Chondrocyte (in vitro differentiated cells): ENCODE measurements around the gene HBP1. TPM values are rescaled to one million over a fixed set of nuclear protein-coding genes. Genes with fewer than 3 reads are reported as not detected.
"Not testable (repeated sequence)": the region's sequence is repeated elsewhere in the genome, so short reads cannot be mapped to it uniquely, and the experiment has no call there.

Experiments used
- DNase-seq: peaks from one replicate; pipeline ENCODE4 v3.0.0; 2021; ENCODE audit warnings: mixed read lengths, low spot score
- H3K27ac Mint-ChIP-seq: one replicate; pipeline ENCODE4 v1.8.0; 2021; ENCODE audit warnings: mild to moderate bottlenecking, moderate library complexity, mixed read lengths; ENCODE audit not compliant: unreplicated experiment
- H3K27me3 Mint-ChIP-seq: 2 replicates; pipeline ENCODE4 v1.8.0; 2021; ENCODE audit warnings: low read depth, mixed read lengths
- H3K36me3 Mint-ChIP-seq: 2 replicates; pipeline ENCODE4 v1.8.0; 2021; ENCODE audit warnings: low read depth, mixed read lengths
- H3K4me1 Mint-ChIP-seq: 2 replicates; pipeline ENCODE4 v1.8.0; 2021; ENCODE audit warnings: low read depth, mild to moderate bottlenecking, mixed read lengths
- H3K4me3 Mint-ChIP-seq: one replicate; pipeline ENCODE4 v1.8.0; 2021; ENCODE audit warnings: mild to moderate bottlenecking, moderate library complexity, mixed read lengths; ENCODE audit not compliant: unreplicated experiment
- H3K9me3 Mint-ChIP-seq: 2 replicates; pipeline ENCODE4 v1.8.0; 2021; ENCODE audit warnings: low read depth, mixed read lengths
- CTCF ChIP-seq: fragments of 200-600 bp; sonication (generic); IDR thresholded peaks from 2 replicates; pipeline ENCODE4 v1.5.0; 2021; ENCODE audit warnings: antibody characterized with exemption, mild to moderate bottlenecking, moderate library complexity
- total RNA-seq: library from RNA; stranded (reverse); gene quantifications from 3 replicates; pipeline ENCODE4 v1.2.1, GENCODE V29; 2021

HBP1 gene
- total RNA-seq, 1 donor from 2014 or later: 51.7 TPM

GRCh38 chr7:107234436-107234835 lies 65.6 kb downstream of the HBP1 start:
- Mint-ChIP-seq H3K4me3 (no peak overlapping the region), H3K4me1 (peaks cover 19% of the 10 kb centered on the region), H3K27ac (no peak overlapping the region), H3K27me3 (no peaks in the 10 kb centered on the region), H3K9me3 (no peaks in the 10 kb centered on the region), H3K36me3 (peaks cover 2% of the 10 kb centered on the region)
- no peak for DNase-seq
- TF ChIP-seq CTCF: no peak

- DNase-seq: no peak
- no peak for TF ChIP-seq CTCF
- Mint-ChIP-seq H3K27me3 (no peaks in the 10 kb centered on the region), H3K36me3 (peaks cover 5% of the 10 kb centered on the region), H3K4me1 (peaks cover 12% of the 10 kb centered on the region), H3K4me3 (no peak overlapping the region), H3K27ac (no peak overlapping the region), H3K9me3 (no peaks in the 10 kb centered on the region)
Observed at GRCh38 chr7:107236862-107237261, 68.1 kb downstream of the HBP1 start.

GRCh38 chr7:107237451-107237850 lies 68.6 kb downstream of the HBP1 start:
- no peak for DNase-seq
- Mint-ChIP-seq H3K4me3 (no peak overlapping the region), H3K27ac (no peak overlapping the region), H3K27me3 (no peaks in the 10 kb centered on the region), H3K9me3 (no peaks in the 10 kb centered on the region), H3K4me1 (peaks cover 12% of the 10 kb centered on the region), H3K36me3 (peaks cover 5% of the 10 kb centered on the region)
- TF ChIP-seq CTCF: no peak

GRCh38 chr7:107242267-107242666 lies 73.5 kb downstream of the HBP1 start:
- H3K4me1 Mint-ChIP-seq: no peaks in the 10 kb centered on the region
- H3K27me3 Mint-ChIP-seq: no peaks in the 10 kb centered on the region
- TF ChIP-seq CTCF: no peak
- H3K4me3 Mint-ChIP-seq: no peak overlapping the region
- H3K9me3 Mint-ChIP-seq: peaks cover 32% of the 10 kb centered on the region
- peaks cover 43% of the 10 kb centered on the region for H3K36me3 Mint-ChIP-seq
- no peak overlapping the region for H3K27ac Mint-ChIP-seq
- no peak for DNase-seq

- peaks cover 45% of the 10 kb centered on the region for H3K36me3 Mint-ChIP-seq
- no peak for DNase-seq
- peaks cover 10% of the 10 kb centered on the region for H3K4me1 Mint-ChIP-seq
- H3K4me3 Mint-ChIP-seq: no peak overlapping the region
- H3K27ac Mint-ChIP-seq: no peak overlapping the region
- no peak for TF ChIP-seq CTCF
- peaks cover 32% of the 10 kb centered on the region for H3K9me3 Mint-ChIP-seq
- no peaks in the 10 kb centered on the region for H3K27me3 Mint-ChIP-seq
Observed at GRCh38 chr7:107244613-107245012, 75.8 kb downstream of the HBP1 start.

GRCh38 chr7:107246836-107247235 lies 78.0 kb downstream of the HBP1 start:
- DNase-seq, H3K4me3 Mint-ChIP-seq, H3K27ac Mint-ChIP-seq, H3K27me3 Mint-ChIP-seq: not testable (repeated sequence)
- peaks cover 32% of the 10 kb centered on the region for H3K9me3 Mint-ChIP-seq
- H3K4me1 Mint-ChIP-seq: peaks cover 13% of the 10 kb centered on the region
- peaks cover 43% of the 10 kb centered on the region for H3K36me3 Mint-ChIP-seq
